Gastroesophageal sphincter (tissue), 3 donors: Measurements from ENCODE around the gene NBL1.

Experiments
- CTCF ChIP-seq, 4 experiments: fragments of 200-600 bp in 2 of 4; fragments of 450-650 bp in 2 of 4; sonication (generic) in 1 of 4; IDR thresholded peaks; one replicate each; pipeline ENCODE4 v1.5.1; 2017 to 2019; ENCODE audit warnings: antibody characterized with exemption in 4 of 4, mild to moderate bottlenecking in 2 of 4, moderate library complexity in 2 of 4
- EP300 ChIP-seq: sonication (generic); formaldehyde crosslinking; IDR thresholded peaks from one replicate; pipeline ENCODE4 v1.6.1; 2017; ENCODE audit warnings: antibody characterized with exemption, mild to moderate bottlenecking
- POLR2A ChIP-seq, 2 donors: fragments of 450-650 bp; IDR thresholded peaks; one replicate each; pipeline ENCODE4 v1.6.1; 2017; ENCODE audit warnings: antibody characterized with exemption in 2 of 2, mild to moderate bottlenecking in 2 of 2, moderate library complexity in 1 of 2

GRCh38 chr1:19685994-19686393 is 41.9 kb downstream of the NBL1 start:
- no peak for TF ChIP-seq CTCF (IDR thresholded peaks at IDR 0.05)
- no peak for TF ChIP-seq EP300
- no peak for TF ChIP-seq POLR2A (IDR thresholded peaks at IDR 0.05)
